Measurements from ENCODE around the gene CRISPLD2. TPM values are rescaled to one million over a fixed set of nuclear protein-coding genes. Genes with fewer than 3 reads are reported as not detected.
A peak's percentile ranks its signal among the peaks of the same experiment; 100 is the strongest.

The CRISPLD2 gene
- total and polyA plus RNA-seq, 9 of the 15 experiments (the other 6 are each of a cell fraction or from before 2014, with no cell fraction given): 0.03 to 0.24 (median 0.04) TPM; not detected in 4

- no peak for TF ChIP-seq NBN (IDR thresholded peaks at IDR 0.05; ENCODE audit: low read depth)
- no peak for TF ChIP-seq CREBBP (IDR thresholded peaks at IDR 0.05; ENCODE audit: low read depth, low read length)
- TF ChIP-seq TCF7 (IDR thresholded peaks at IDR 0.05; ENCODE audit: borderline replicate concordance): no peak
- no peak for TF ChIP-seq CEBPZ (IDR thresholded peaks at IDR 0.05; ENCODE audit: borderline replicate concordance, low read depth, low read length)
- TF ChIP-seq, protein P1, sequence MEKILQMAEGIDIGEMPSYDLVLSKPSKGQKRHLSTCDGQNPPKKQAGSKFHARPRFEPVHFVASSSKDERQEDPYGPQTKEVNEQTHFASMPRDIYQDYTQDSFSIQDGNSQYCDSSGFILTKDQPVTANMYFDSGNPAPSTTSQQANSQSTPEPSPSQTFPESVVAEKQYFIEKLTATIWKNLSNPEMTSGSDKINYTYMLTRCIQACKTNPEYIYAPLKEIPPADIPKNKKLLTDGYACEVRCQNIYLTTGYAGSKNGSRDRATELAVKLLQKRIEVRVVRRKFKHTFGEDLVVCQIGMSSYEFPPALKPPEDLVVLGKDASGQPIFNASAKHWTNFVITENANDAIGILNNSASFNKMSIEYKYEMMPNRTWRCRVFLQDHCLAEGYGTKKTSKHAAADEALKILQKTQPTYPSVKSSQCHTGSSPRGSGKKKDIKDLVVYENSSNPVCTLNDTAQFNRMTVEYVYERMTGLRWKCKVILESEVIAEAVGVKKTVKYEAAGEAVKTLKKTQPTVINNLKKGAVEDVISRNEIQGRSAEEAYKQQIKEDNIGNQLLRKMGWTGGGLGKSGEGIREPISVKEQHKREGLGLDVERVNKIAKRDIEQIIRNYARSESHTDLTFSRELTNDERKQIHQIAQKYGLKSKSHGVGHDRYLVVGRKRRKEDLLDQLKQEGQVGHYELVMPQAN (IDR thresholded peaks at IDR 0.05; ENCODE audit: borderline replicate concordance): no peak
- no peak for TF ChIP-seq E2F3 (CRISPR knock-in tag; IDR thresholded peaks at IDR 0.05)
- TF ChIP-seq, protein P2, sequence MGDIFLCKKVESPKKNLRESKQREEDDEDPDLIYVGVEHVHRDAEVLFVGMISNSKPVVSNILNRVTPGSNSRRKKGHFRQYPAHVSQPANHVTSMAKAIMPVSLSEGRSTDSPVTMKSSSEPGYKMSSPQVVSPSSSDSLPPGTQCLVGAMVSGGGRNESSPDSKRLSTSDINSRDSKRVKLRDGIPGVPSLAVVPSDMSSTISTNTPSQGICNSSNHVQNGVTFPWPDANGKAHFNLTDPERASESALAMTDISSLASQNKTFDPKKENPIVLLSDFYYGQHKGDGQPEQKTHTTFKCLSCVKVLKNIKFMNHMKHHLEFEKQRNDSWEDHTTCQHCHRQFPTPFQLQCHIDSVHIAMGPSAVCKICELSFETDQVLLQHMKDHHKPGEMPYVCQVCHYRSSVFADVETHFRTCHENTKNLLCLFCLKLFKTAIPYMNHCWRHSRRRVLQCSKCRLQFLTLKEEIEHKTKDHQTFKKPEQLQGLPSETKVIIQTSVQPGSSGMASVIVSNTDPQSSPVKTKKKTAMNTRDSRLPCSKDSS (IDR thresholded peaks at IDR 0.05; ENCODE audit: low read depth, partially characterized antibody): no peak
- TF ChIP-seq ZBTB34 (CRISPR knock-in tag; IDR thresholded peaks at IDR 0.05): no peak
- TF ChIP-seq TAF1 (IDR thresholded peaks at IDR 0.05; ENCODE audit: control insufficient read depth, extremely low read depth, insufficient read depth, low read length, severe bottlenecking): no peak
- TF ChIP-seq CBX5 (IDR thresholded peaks at IDR 0.05; ENCODE audit: borderline replicate concordance, low read depth): no peak
- no peak for TF ChIP-seq ARHGAP35 (IDR thresholded peaks at IDR 0.05; ENCODE audit: partially characterized antibody)
- TF ChIP-seq ZNF830 (CRISPR knock-in tag; IDR thresholded peaks at IDR 0.05): no peak
- no peak for TF ChIP-seq POU5F1 (IDR thresholded peaks at IDR 0.05; ENCODE audit: borderline replicate concordance, low read depth, low read length, partially characterized antibody)
- TF ChIP-seq MEF2D (tag; conservative IDR thresholded peaks at IDR 0.05; ENCODE audit: low read depth): no peak
- TF ChIP-seq DIDO1 (tag; IDR thresholded peaks at IDR 0.05; ENCODE audit: low read depth): no peak; the same call in 1 of the 2 replicates
- TF ChIP-seq HMGXB4 (CRISPR knock-in tag; IDR thresholded peaks at IDR 0.05): no peak
- TF ChIP-seq ELF1 (tag; IDR thresholded peaks at IDR 0.05): peak; percentile 69; the same call in 1 of the 2 replicates
- no peak for TF ChIP-seq ZSCAN32 (CRISPR knock-in tag; IDR thresholded peaks at IDR 0.05)
Measured at GRCh38 chr16:84806256-84806889, 13.4 kb upstream of the CRISPLD2 start (continued).
